ENCODE measurements around the gene SKP1.

Gene SKP1

GRCh38 chr5:134140530-134141201 is 36.1 kb downstream of the SKP1 start:
- TF ChIP-seq, protein P1, sequence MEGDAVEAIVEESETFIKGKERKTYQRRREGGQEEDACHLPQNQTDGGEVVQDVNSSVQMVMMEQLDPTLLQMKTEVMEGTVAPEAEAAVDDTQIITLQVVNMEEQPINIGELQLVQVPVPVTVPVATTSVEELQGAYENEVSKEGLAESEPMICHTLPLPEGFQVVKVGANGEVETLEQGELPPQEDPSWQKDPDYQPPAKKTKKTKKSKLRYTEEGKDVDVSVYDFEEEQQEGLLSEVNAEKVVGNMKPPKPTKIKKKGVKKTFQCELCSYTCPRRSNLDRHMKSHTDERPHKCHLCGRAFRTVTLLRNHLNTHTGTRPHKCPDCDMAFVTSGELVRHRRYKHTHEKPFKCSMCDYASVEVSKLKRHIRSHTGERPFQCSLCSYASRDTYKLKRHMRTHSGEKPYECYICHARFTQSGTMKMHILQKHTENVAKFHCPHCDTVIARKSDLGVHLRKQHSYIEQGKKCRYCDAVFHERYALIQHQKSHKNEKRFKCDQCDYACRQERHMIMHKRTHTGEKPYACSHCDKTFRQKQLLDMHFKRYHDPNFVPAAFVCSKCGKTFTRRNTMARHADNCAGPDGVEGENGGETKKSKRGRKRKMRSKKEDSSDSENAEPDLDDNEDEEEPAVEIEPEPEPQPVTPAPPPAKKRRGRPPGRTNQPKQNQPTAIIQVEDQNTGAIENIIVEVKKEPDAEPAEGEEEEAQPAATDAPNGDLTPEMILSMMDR (IDR thresholded peaks at IDR 0.05), result peak; percentile 84
- no peak for TF ChIP-seq ZFX (IDR thresholded peaks at IDR 0.05; ENCODE audit: borderline replicate concordance)
- H3K27ac ChIP-seq, result no peak overlapping the region

DNA sequence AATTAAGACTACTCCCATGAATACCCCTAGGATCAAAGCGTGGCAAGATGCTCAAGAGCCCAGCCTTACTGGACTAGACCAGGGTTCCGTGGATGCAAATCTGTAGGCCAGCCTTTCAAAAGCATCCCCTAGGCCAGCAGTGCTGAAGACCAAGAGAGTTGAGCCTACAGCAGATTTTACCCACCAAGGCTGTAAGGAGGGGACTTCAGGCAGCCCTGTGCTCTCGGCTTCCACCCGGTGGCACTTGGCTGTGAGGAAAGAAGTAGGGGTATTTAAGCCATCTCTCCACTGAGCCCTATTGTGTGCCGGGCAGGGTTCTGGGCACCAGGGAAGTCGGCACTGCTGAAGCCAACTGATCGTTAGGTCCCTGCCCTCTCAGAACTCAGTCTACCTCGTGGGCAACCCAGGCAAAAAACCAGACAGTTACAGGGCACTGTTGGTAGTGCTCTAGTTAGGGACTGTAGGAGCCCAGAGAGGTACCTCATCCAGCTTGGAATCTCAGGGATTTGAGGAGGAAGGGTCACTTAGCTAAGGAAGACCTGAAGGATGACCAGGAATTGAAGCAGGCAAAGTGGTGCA is 36.8 kb downstream of the SKP1 start:
- TF ChIP-seq, protein P1 (IDR thresholded peaks at IDR 0.05), result no peak
- no peak for TF ChIP-seq ZFX (IDR thresholded peaks at IDR 0.05; ENCODE audit: borderline replicate concordance)
- H3K27ac ChIP-seq, result no peak overlapping the region

GRCh38 chr5:134139377-134139851 is 37.3 kb downstream of the SKP1 start:
- TF ChIP-seq, protein P1 (IDR thresholded peaks at IDR 0.05), result no peak
- H3K27ac ChIP-seq, result no peak overlapping the region

DNA sequence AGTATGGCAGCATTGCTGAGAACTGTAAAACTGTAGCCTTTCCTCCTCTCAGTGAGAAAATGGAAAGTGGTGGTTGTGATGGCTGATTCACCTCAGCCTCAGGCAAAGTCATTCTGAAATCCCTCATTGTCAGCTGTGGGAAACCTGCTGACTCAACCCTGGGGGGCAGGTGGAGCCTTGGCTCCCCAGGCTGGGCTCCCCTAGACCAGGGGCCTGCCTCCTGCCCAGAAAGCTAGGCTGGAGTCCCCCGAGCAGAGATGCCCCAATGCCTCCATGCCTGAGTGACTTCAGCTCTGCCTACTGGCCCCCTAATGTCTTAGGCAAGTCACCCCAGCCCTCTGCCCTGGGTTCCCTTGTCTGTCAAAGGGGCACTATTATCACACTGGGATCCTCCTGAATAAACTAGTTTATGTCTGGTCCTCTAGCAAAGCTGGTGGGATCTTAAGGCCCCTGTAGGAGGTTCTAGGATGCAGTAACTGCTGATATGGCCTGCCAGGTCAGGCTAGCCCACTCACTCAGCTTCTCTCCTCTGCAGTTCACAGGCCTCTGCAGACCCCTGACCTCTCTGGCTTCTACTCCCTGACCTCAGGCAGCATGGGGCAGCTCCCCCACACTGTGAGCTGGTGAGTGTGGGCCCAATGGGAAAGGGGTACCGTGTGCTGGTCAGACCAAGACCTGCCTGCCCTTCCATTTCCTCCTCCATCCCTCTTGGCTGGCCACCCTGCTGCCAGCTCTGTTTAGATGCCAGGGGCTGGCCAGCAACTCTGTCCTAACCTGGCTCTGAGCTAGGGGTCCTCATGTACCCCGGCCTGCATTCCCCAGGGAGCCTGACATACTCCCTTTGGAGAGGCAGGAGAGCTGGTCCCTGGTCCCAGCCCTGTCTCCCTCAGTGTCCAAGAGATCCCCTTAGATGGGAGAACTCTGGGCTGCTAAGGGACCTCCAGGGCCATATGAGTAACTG is 38.1 kb downstream of the SKP1 start:
- TF ChIP-seq ZFX (IDR thresholded peaks at IDR 0.05; ENCODE audit: borderline replicate concordance), result no peak
- TF ChIP-seq, protein P1 (IDR thresholded peaks at IDR 0.05), result no peak
- H3K27ac ChIP-seq, result no peak overlapping the region

DNA sequence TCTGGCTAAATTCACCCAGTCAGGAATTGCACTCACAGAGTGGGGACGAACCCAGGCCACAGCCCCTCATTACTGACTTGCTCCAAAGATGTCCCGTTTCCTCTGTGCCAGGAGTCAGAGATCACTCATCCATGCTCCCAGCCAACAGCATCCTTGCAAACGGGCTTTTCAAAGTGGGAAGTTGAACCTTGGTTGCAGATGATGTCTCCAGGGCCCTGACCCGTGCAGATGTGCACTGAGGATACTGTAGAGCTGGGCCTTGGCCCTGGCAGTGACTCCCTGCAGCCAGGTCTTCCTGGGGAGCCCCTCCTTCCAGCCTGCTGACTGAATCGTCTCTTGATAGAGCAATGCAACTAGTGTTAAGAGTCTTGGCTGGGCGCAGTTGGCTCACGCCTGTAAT is 40.0 kb downstream of the SKP1 start:
- H3K27ac ChIP-seq, result no peak overlapping the region
- TF ChIP-seq, protein P1 (IDR thresholded peaks at IDR 0.05), result no peak
- no peak for TF ChIP-seq ZFX (IDR thresholded peaks at IDR 0.05; ENCODE audit: borderline replicate concordance)

GRCh38 chr5:134136221-134136631 is 40.5 kb downstream of the SKP1 start:
- H3K27ac ChIP-seq, result no peak overlapping the region
- TF ChIP-seq ZFX (IDR thresholded peaks at IDR 0.05; ENCODE audit: borderline replicate concordance), result no peak
- TF ChIP-seq, protein P1 (IDR thresholded peaks at IDR 0.05), result no peak
